Mammary epithelial cell (primary cell): ENCODE data around the gene OR8G1.

Experiments
- EZH2 ChIP-seq: IDR thresholded peaks from 2 replicates; pipeline ENCODE4 v1.6.1; 2012; ENCODE audit warnings: low read length, inconsistent platforms, borderline replicate concordance
- TF ChIP-seq, protein P1 (sequence below), 2 donors: IDR thresholded peaks in 1 of 2; conservative IDR thresholded peaks in 1 of 2; 2 replicates each; pipeline ENCODE4 v1.5.1; 2011 to 2012; ENCODE audit warnings: inconsistent platforms in 2 of 2, low read length in 2 of 2, mild to moderate bottlenecking in 2 of 2, control low read depth in 1 of 2, low read depth in 1 of 2; ENCODE audit not compliant: insufficient read depth in 1 of 2; ENCODE audit errors: extremely low read depth in 1 of 2

DNA sequence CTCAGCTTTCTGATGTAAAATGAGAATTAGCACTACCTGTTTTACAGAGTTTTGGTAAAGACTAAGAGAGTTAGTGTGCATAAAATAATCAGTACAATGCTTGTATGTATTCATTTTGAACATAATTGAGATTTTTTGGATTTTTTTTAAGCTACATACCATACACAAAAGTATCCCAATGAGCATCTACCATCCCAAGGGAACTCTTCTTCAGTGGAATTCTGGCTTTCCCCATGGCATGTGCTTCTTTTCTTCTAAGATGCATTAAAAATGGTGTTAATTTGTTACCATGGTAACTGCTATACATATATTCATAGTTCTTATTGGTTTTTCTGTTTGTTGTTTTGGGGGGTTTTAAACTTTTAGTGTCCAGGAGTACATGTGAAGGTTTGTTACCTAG lies 55.1 kb downstream of the OR8G1 start:
- TF ChIP-seq, protein P1, sequence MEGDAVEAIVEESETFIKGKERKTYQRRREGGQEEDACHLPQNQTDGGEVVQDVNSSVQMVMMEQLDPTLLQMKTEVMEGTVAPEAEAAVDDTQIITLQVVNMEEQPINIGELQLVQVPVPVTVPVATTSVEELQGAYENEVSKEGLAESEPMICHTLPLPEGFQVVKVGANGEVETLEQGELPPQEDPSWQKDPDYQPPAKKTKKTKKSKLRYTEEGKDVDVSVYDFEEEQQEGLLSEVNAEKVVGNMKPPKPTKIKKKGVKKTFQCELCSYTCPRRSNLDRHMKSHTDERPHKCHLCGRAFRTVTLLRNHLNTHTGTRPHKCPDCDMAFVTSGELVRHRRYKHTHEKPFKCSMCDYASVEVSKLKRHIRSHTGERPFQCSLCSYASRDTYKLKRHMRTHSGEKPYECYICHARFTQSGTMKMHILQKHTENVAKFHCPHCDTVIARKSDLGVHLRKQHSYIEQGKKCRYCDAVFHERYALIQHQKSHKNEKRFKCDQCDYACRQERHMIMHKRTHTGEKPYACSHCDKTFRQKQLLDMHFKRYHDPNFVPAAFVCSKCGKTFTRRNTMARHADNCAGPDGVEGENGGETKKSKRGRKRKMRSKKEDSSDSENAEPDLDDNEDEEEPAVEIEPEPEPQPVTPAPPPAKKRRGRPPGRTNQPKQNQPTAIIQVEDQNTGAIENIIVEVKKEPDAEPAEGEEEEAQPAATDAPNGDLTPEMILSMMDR (conservative IDR thresholded peaks at IDR 0.05 in 1 of 2, IDR thresholded peaks at IDR 0.05 in 1 of 2; ENCODE audit: extremely low read depth in 1 of 2, insufficient read depth in 1 of 2, low read depth in 1 of 2, low read length in 2 of 2): no peak
- TF ChIP-seq EZH2: no peak
